ENCODE results near the gene ABCD1. TPM values are rescaled to one million over a fixed set of nuclear protein-coding genes. Genes with fewer than 3 reads are reported as not detected.
A peak's percentile ranks its signal among the peaks of the same experiment; 100 is the strongest.
"Not testable (repeated sequence)": the region's sequence is repeated elsewhere in the genome, so short reads cannot be mapped to it uniquely, and the experiment has no call there.

The ABCD1 gene
- 5.3 and 6.8 TPM in 2 replicates for total RNA-seq (2014; rRNA removed; shearing (Covaris generic))

- in situ Hi-C loops (cut with HindIII; ENCODE audit: low sequenced_read_pairs): no loop called here
- DNase-seq (ENCODE audit: low spot score): peak; percentile 81
Observed at GRCh38 chrX:153724252-153725038, at the start of gene ABCD1, which contains the start of gene BCAP31. Gene ABCD1, plus strand, starts transcription at chrX:153724856. Its CDS starts 411 bp downstream, at chrX:153725267. Gene BCAP31, minus strand, starts transcription at chrX:153724387. Its CDS starts 1,143 bp downstream, at chrX:153723244.

GRCh38 chrX:153681175-153681574 lies 43.5 kb upstream of the ABCD1 start:
- DNase-seq (ENCODE audit: low spot score): no peak
- in situ Hi-C loops (cut with HindIII; ENCODE audit: low sequenced_read_pairs): no loop called here

- DNase-seq (ENCODE audit: low spot score); in situ Hi-C loops (cut with HindIII; ENCODE audit: low sequenced_read_pairs): not testable (repeated sequence)
Observed at GRCh38 chrX:153683486-153683885, 41.2 kb upstream of the ABCD1 start.

- in situ Hi-C loops (cut with HindIII; ENCODE audit: low sequenced_read_pairs): no loop called here
- no peak for DNase-seq (ENCODE audit: low spot score)
Observed at GRCh38 chrX:153684467-153685155, 40.0 kb upstream of the ABCD1 start.

GRCh38 chrX:153685156-153685536 lies 39.5 kb upstream of the ABCD1 start:
- no peak for DNase-seq (ENCODE audit: low spot score)
- in situ Hi-C loops (cut with HindIII; ENCODE audit: low sequenced_read_pairs): no loop called here

GRCh38 chrX:153685751-153686696 lies 38.6 kb upstream of the ABCD1 start:
- in situ Hi-C loops (cut with HindIII; ENCODE audit: low sequenced_read_pairs): no loop called here
- DNase-seq (ENCODE audit: low spot score): no peak

GRCh38 chrX:153686711-153687110 lies 37.9 kb upstream of the ABCD1 start:
- DNase-seq (ENCODE audit: low spot score): no peak
- in situ Hi-C loops (cut with HindIII; ENCODE audit: low sequenced_read_pairs): no loop called here

GRCh38 chrX:153687121-153688039 lies 37.3 kb upstream of the ABCD1 start, which contains the start of gene SLC6A8:
Gene SLC6A8, plus strand, starts transcription at chrX:153687926. Its CDS starts 649 bp downstream, at chrX:153688575.
- DNase-seq (ENCODE audit: low spot score): peak; percentile 80
- in situ Hi-C loops (cut with HindIII; ENCODE audit: low sequenced_read_pairs): no loop called here

- no peak for DNase-seq (ENCODE audit: low spot score)
- in situ Hi-C loops (cut with HindIII; ENCODE audit: low sequenced_read_pairs): no loop called here
Observed at GRCh38 chrX:153688071-153688470, 36.6 kb upstream of the ABCD1 start.

GRCh38 chrX:153688506-153688905 lies 36.1 kb upstream of the ABCD1 start:
- in situ Hi-C loops (cut with HindIII; ENCODE audit: low sequenced_read_pairs): no loop called here
- no peak for DNase-seq (ENCODE audit: low spot score)

GRCh38 chrX:153688911-153689590 lies 35.6 kb upstream of the ABCD1 start:
- DNase-seq (ENCODE audit: low spot score): peak; percentile 49

GRCh38 chrX:153689654-153690465 lies 34.8 kb upstream of the ABCD1 start:
- in situ Hi-C loops (cut with HindIII; ENCODE audit: low sequenced_read_pairs): no loop called here
- DNase-seq (ENCODE audit: low spot score): no peak

More at GRCh38 chrX:153688911-153689590, 35.6 kb upstream of the ABCD1 start:
- in situ Hi-C loops (cut with HindIII; ENCODE audit: low sequenced_read_pairs): no loop called here

GRCh38 chrX:153690466-153690865 lies 34.2 kb upstream of the ABCD1 start:
- DNase-seq (ENCODE audit: low spot score): no peak
- in situ Hi-C loops (cut with HindIII; ENCODE audit: low sequenced_read_pairs): no loop called here

GRCh38 chrX:153691032-153691827 lies 33.4 kb upstream of the ABCD1 start:
- DNase-seq (ENCODE audit: low spot score); in situ Hi-C loops (cut with HindIII; ENCODE audit: low sequenced_read_pairs): not testable (repeated sequence)

- DNase-seq (ENCODE audit: low spot score): no peak
- in situ Hi-C loops (cut with HindIII; ENCODE audit: low sequenced_read_pairs): no loop called here
Observed at GRCh38 chrX:153692003-153692402, 32.7 kb upstream of the ABCD1 start.

- DNase-seq (ENCODE audit: low spot score): no peak
- in situ Hi-C loops (cut with HindIII; ENCODE audit: low sequenced_read_pairs): no loop called here
Observed at GRCh38 chrX:153692611-153693156, 32.0 kb upstream of the ABCD1 start.

All from G401 (cell line).